AG04450 (cell line): ENCODE data around the gene PAWR. TPM values are rescaled to one million over a fixed set of nuclear protein-coding genes. Genes with fewer than 3 reads are reported as not detected.

Source experiments
- CTCF ChIA-PET: fragments of 300-600, 350-600 bp; formaldehyde crosslinking; extraction: SDS; loops from one replicate; lab custom pipeline; 2022; ENCODE audit warnings: antibody characterized with exemption, inconsistent platforms; lab: Charles Lee
- POLR2A ChIA-PET: fragments of 350-600 bp; formaldehyde crosslinking; extraction: SDS; loops from one replicate; lab custom pipeline; 2021; ENCODE audit warnings: antibody characterized with exemption, inconsistent platforms; lab: Yijun Ruan, JAX
- DNase-seq: peaks from one replicate; pipeline ENCODE4 v3.0.0-alpha.2; 2011; ENCODE audit warnings: low read depth, low spot score
- H3K27ac ChIP-seq: one replicate; pipeline ENCODE4 v1.5.1; 2012; ENCODE audit warnings: low read depth, low read length, control low read depth
- H3K27me3 ChIP-seq: one replicate; pipeline ENCODE4 v1.6.0; 2012; ENCODE audit warnings: low read length; ENCODE audit not compliant: control insufficient read depth, insufficient read depth
- H3K4me3 ChIP-seq: 2 replicates; pipeline ENCODE4 v1.5.1; 2011; ENCODE audit warnings: mild to moderate bottlenecking, low read depth, low read length, control low read depth
- H3K9me3 ChIP-seq: 2 replicates; pipeline ENCODE4 v1.5.1; 2012; ENCODE audit warnings: low read length; ENCODE audit not compliant: control insufficient read depth, insufficient read depth
- CTCF ChIP-seq: IDR thresholded peaks from 2 replicates; pipeline ENCODE4 v1.5.1; 2011; ENCODE audit warnings: low read depth, low read length, control low read depth, inconsistent platforms
- polyA plus RNA-seq: library from polyadenylated mRNA; depleted of rRNA; stranded (reverse); fragments of >200 nt; gene quantifications from 2 replicates; pipeline ENCODE4 v1.2.3, GENCODE V29; 2011

Gene PAWR
- polyA plus RNA-seq, 1 experiment, result 15.7 TPM

DNA sequence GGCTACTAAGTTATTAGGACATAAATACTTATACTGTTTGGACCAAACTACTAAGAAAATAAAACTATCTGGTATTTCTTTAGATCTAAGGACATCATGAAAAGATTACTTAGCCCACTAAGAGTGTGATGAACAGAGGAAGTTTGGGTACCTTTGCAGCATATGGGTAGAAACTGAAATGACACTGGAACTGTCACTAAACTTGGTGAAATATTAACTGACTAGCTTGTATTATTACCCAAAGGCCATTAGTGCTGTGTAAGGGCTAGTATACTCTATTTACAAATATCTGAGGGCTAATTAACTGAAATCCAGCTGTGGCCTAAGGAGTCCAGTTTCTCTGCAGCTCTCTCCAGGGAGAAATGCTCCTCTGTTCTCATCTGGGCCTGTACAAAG is 45.5 kb downstream of the PAWR start:
- Histone ChIP-seq H3K4me3 (no peak overlapping the region), H3K9me3 (no peaks in the 10 kb centered on the region), H3K27me3 (no peaks in the 10 kb centered on the region), H3K27ac (no peak overlapping the region)
- DNase-seq, result no peak
- no peak for TF ChIP-seq CTCF
- ChIA-PET CTCF (interaction anchor here (0.8 kb wide), 1 partner anchor 73 kb away, joined by 3 read pairs; no protein-coding TSS in a partner anchor), POLR2A (no interaction called here)

- CTCF ChIA-PET, result interaction anchor here (0.8 kb wide), 1 partner anchor 74 kb away, joined by 3 read pairs; no protein-coding TSS in a partner anchor
- Histone ChIP-seq H3K4me3 (no peak overlapping the region), H3K9me3 (no peaks in the 10 kb centered on the region), H3K27ac (no peak overlapping the region), H3K27me3 (no peaks in the 10 kb centered on the region)
- POLR2A ChIA-PET, result no interaction called here
- DNase-seq, result no peak
- TF ChIP-seq CTCF, result no peak
Observed at GRCh38 chr12:79644274-79645234, 46.2 kb downstream of the PAWR start.

GRCh38 chr12:79643821-79644220 is 46.9 kb downstream of the PAWR start:
- TF ChIP-seq CTCF, result no peak
- no peaks in the 10 kb centered on the region for H3K9me3 ChIP-seq
- H3K27me3 ChIP-seq, result no peaks in the 10 kb centered on the region
- H3K4me3 ChIP-seq, result no peak overlapping the region
- POLR2A ChIA-PET, result no interaction called here
- DNase-seq, result no peak
- CTCF ChIA-PET, result no interaction called here
- H3K27ac ChIP-seq, result no peak overlapping the region

DNA sequence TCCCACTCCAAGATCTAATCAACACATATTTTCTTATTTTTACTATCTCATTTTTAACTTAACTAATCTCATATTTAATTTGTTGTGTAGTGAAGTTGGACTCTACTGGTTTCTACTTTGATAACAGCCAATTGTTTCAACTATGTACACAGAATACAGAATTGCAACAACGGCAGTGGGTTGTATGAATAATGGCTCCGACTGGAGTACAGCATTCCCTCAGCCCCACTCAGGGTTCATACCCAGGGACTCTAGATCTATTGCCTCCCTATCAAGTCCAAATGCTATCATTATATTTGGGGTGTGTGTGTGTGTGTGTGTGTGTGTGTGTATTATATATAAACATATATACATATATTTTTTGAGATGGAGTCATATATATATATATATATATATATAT is 52.3 kb downstream of the PAWR start:
- POLR2A ChIA-PET, result no interaction called here
- Histone ChIP-seq H3K27me3 (no peaks in the 10 kb centered on the region), H3K4me3 (no peak overlapping the region), H3K27ac (no peak overlapping the region), H3K9me3 (no peaks in the 10 kb centered on the region)
- CTCF ChIA-PET, result interaction anchor here (1.0 kb wide), 1 partner anchor 219 kb away, joined by 4 read pairs; no protein-coding TSS in a partner anchor
- DNase-seq, result no peak
- TF ChIP-seq CTCF, result no peak

GRCh38 chr12:79637093-79637492 is 53.7 kb downstream of the PAWR start:
- no peak overlapping the region for H3K27ac ChIP-seq
- H3K9me3 ChIP-seq, result no peaks in the 10 kb centered on the region
- no peaks in the 10 kb centered on the region for H3K27me3 ChIP-seq
- H3K4me3 ChIP-seq, result no peak overlapping the region
- CTCF ChIA-PET, result no interaction called here
- POLR2A ChIA-PET, result no interaction called here
- no peak for TF ChIP-seq CTCF
- DNase-seq, result no peak
